PC-3 (cell line): ENCODE results near the gene BHLHE40. TPM values are rescaled to one million over a fixed set of nuclear protein-coding genes. Genes with fewer than 3 reads are reported as not detected.

Source experiments
- ATAC-seq: fragments of 200-7000 bp; cut with Tn5 transposase; 2 replicates; pipeline ENCODE4 v1.9.1; 2020; ENCODE audit warnings: mild to moderate bottlenecking, moderate library complexity
- BruUV-seq: library from RNA; stranded (reverse); fragments of 400-500 nt; replicated peaks from 2 replicates; lab custom pipeline; 2021; lab: Mats Ljungman, UMichigan
- CTCF ChIA-PET: fragments of 300-600 bp; sonication (Branson Sonifier 250); formaldehyde crosslinking; loops from one replicate; lab custom pipeline; 2022; ENCODE audit warnings: antibody characterized with exemption; lab: Charles Lee
- POLR2A ChIA-PET: fragments of 300-600 bp; sonication (Branson Sonifier 250); formaldehyde crosslinking; loops from one replicate; lab custom pipeline; 2022; ENCODE audit warnings: antibody characterized with exemption; ENCODE audit not compliant: unreplicated experiment; lab: Charles Lee
- DNase-seq: peaks from one replicate; pipeline ENCODE4 v3.0.0-alpha.2; 2015
- H2AFZ ChIP-seq: fragments of 300-600 bp; sonication (generic); 2 replicates; pipeline ENCODE4 v1.6.0; 2016; ENCODE audit warnings: antibody characterized with exemption, low read length
- H3F3A ChIP-seq: fragments of 300-600 bp; sonication (generic); one replicate; pipeline ENCODE4 v1.6.0; 2017; ENCODE audit warnings: antibody characterized with exemption, low read length, control low read depth, mild to moderate bottlenecking; ENCODE audit not compliant: unreplicated experiment
- H3K27ac ChIP-seq: fragments of 300-600 bp; sonication (generic); 2 replicates; pipeline ENCODE4 v1.5.1; 2016; ENCODE audit warnings: mild to moderate bottlenecking, low read length
- H3K27me3 ChIP-seq: fragments of 300-600 bp; sonication (generic); 2 replicates; pipeline ENCODE4 v1.6.1; 2016; ENCODE audit warnings: low read length, mixed read lengths
- H3K36me3 ChIP-seq: fragments of 300-600 bp; sonication (generic); 2 replicates; pipeline ENCODE4 v1.6.1; 2016; ENCODE audit warnings: low read depth, mixed run types, low read length, mixed read lengths
- H3K4me1 ChIP-seq: fragments of 300-600 bp; sonication (generic); 2 replicates; pipeline ENCODE4 v1.5.1; 2016; ENCODE audit warnings: low read length; ENCODE audit not compliant: insufficient read depth
- H3K4me2 ChIP-seq: fragments of 300-600 bp; sonication (generic); 2 replicates; pipeline ENCODE4 v1.6.0; 2016; ENCODE audit warnings: low read length
- H3K4me3 ChIP-seq: fragments of 300-600 bp; sonication (generic); 2 replicates; pipeline ENCODE4 v1.5.1; 2016; ENCODE audit warnings: mild to moderate bottlenecking, low read length, mixed read lengths
- H3K79me2 ChIP-seq: fragments of 300-600 bp; sonication (generic); 2 replicates; pipeline ENCODE4 v1.6.1; 2017; ENCODE audit warnings: low read length, mixed read lengths
- H3K9ac ChIP-seq: fragments of 300-600 bp; sonication (generic); 2 replicates; pipeline ENCODE4 v1.6.0; 2016; ENCODE audit warnings: mild to moderate bottlenecking, low read length
- H3K9me2 ChIP-seq: fragments of 300-600 bp; sonication (generic); replicated peaks from 2 replicates; pipeline ENCODE4 v1.6.1; 2016; ENCODE audit warnings: mixed run types, low read length, mixed read lengths
- H3K9me3 ChIP-seq: fragments of 300-600 bp; sonication (generic); 2 replicates; pipeline ENCODE4 v1.6.1; 2016; ENCODE audit warnings: low read length, mixed read lengths
- H4K20me1 ChIP-seq: fragments of 300-600 bp; sonication (generic); 2 replicates; pipeline ENCODE4 v1.6.1; 2016; ENCODE audit warnings: low read length, mixed read lengths
- CTCF ChIP-seq: fragments of 300-600 bp; sonication (generic); conservative IDR thresholded peaks from 2 replicates; pipeline ENCODE4 v1.5.1; 2017; ENCODE audit warnings: antibody characterized with exemption, low read depth, mild to moderate bottlenecking, low read length
- EZH2 ChIP-seq: fragments of 300-600 bp; sonication (generic); IDR thresholded peaks from one replicate; pipeline ENCODE4 v1.6.1; 2017; ENCODE audit warnings: antibody characterized with exemption, mild to moderate bottlenecking, low read length; ENCODE audit not compliant: unreplicated experiment
- EZH2phosphoT487 ChIP-seq: fragments of 300-600 bp; sonication (generic); IDR thresholded peaks from 2 replicates; pipeline ENCODE4 v1.6.1; 2018; ENCODE audit warnings: mild to moderate bottlenecking, antibody characterized with exemption, low read length, borderline replicate concordance
- intact Hi-C: fragments of 100-400 bp; cut with micrococcal nuclease; formaldehyde crosslinking; loops from 2 replicates; pipeline ENCODE4 v1.9.0; 2023
- total RNA-seq: library from RNA; depleted of rRNA; stranded (reverse); fragments of >200 nt; gene quantifications from 2 replicates; pipeline ENCODE4 v1.2.3, GENCODE V29; 2014

BHLHE40 gene
- total RNA-seq, 1 experiment from 2014 or later = 256 TPM

GRCh38 chr3:4993276-4994143 lies 14.3 kb downstream of the BHLHE40 start:
- H3K9me2 ChIP-seq = no peaks in the 10 kb centered on the region
- H3K4me3 ChIP-seq = no peak overlapping the region
- CTCF ChIA-PET = no interaction called here

GRCh38 chr3:4994144-4994730 lies 15.0 kb downstream of the BHLHE40 start:
- Histone ChIP-seq H3K4me3 (no peak overlapping the region), H3K27ac (peak overlapping the region; percentile 97), H4K20me1 (no peaks in the 10 kb centered on the region), H3K9ac (peak overlapping the region; percentile 87), H3K4me1 (peaks cover 50% of the 10 kb centered on the region), H3K36me3 (no peaks in the 10 kb centered on the region), H3F3A (peaks cover 2% of the 10 kb centered on the region), H3K9me3 (no peaks in the 10 kb centered on the region), H3K9me2 (no peaks in the 10 kb centered on the region), H3K4me2 (peak overlapping the region; percentile 54), H3K27me3 (no peaks in the 10 kb centered on the region), H3K79me2 (no peaks in the 10 kb centered on the region), H2AFZ (no peak overlapping the region)
- CTCF ChIA-PET = interaction anchor here (0.5 kb wide), 1 partner anchor 29 kb away, joined by 3 read pairs; no protein-coding TSS in a partner anchor
- ATAC-seq (peak; percentile 8; the same call in 1 of the 2 replicates), DNase-seq (peak; percentile 67)
- intact Hi-C loops = no loop called here
- POLR2A ChIA-PET = interaction anchor here (0.5 kb wide), 1 partner anchor 10 kb away, joined by 13 read pairs; no protein-coding TSS in a partner anchor
- TF ChIP-seq EZH2 (no peak), EZH2phosphoT487 (no peak), CTCF (no peak)
- no TSS peak for BruUV-seq

More at GRCh38 chr3:4993276-4994143, 14.3 kb downstream of the BHLHE40 start:
- H3K4me2 ChIP-seq = no peak overlapping the region; the same call in 1 of the 2 replicates
- H3K9ac ChIP-seq = peak overlapping the region; percentile 11; the same call in 1 of the 2 replicates
- peak overlapping the region; percentile 97 for H3K27ac ChIP-seq
- H3F3A ChIP-seq = no peaks in the 10 kb centered on the region
- no peaks in the 10 kb centered on the region for H3K9me3 ChIP-seq
- DNase-seq (no peak), ATAC-seq (no peak)
- no TSS peak for BruUV-seq
- POLR2A ChIA-PET = interaction anchor here (0.5 kb wide), 1 partner anchor 10 kb away, joined by 13 read pairs; no protein-coding TSS in a partner anchor
- no peaks in the 10 kb centered on the region for H3K27me3 ChIP-seq
- no peaks in the 10 kb centered on the region for H3K36me3 ChIP-seq
- no peak for TF ChIP-seq CTCF
- no peak for TF ChIP-seq EZH2phosphoT487
- TF ChIP-seq EZH2 = no peak
- H3K4me1 ChIP-seq = peaks cover 54% of the 10 kb centered on the region
- intact Hi-C loops = no loop called here
- no peaks in the 10 kb centered on the region for H4K20me1 ChIP-seq
- H2AFZ ChIP-seq = no peak overlapping the region
- no peaks in the 10 kb centered on the region for H3K79me2 ChIP-seq
